WTC11 (cell line): ENCODE data around the gene WSB1.

Source experiments
- ATF1 ChIP-seq: sonication (generic); formaldehyde crosslinking; IDR thresholded peaks from 2 replicates; pipeline ENCODE4 v1.8.1; 2023; ENCODE audit warnings: mild to moderate bottlenecking, moderate library complexity, missing genetic modification reagents
- CBFB ChIP-seq: sonication (generic); formaldehyde crosslinking; IDR thresholded peaks from 2 replicates; pipeline ENCODE4 v1.8.1; 2022; ENCODE audit warnings: mild to moderate bottlenecking, low read depth, missing genetic modification reagents
- CREB1 ChIP-seq: sonication (generic); formaldehyde crosslinking; IDR thresholded peaks from 2 replicates; pipeline ENCODE4 v1.8.0; 2023; ENCODE audit warnings: mild to moderate bottlenecking, missing genetic modification reagents
- CTCF ChIP-seq: fragments of 200-600 bp; IDR thresholded peaks from 2 replicates; pipeline ENCODE4 v1.8.0; 2022; ENCODE audit warnings: antibody characterized with exemption
- IRF2 ChIP-seq: sonication (generic); formaldehyde crosslinking; IDR thresholded peaks from 2 replicates; pipeline ENCODE4 v1.8.0; 2022; ENCODE audit warnings: low read depth, missing genetic modification reagents, borderline replicate concordance
- KAT7 ChIP-seq: sonication (generic); formaldehyde crosslinking; IDR thresholded peaks from 2 replicates; pipeline ENCODE4 v1.8.1; 2023; ENCODE audit warnings: missing genetic modification reagents, mild to moderate bottlenecking, borderline replicate concordance
- TEAD1 ChIP-seq: sonication (generic); formaldehyde crosslinking; IDR thresholded peaks from 2 replicates; pipeline ENCODE4 v1.8.0; 2022; ENCODE audit warnings: mild to moderate bottlenecking, missing genetic modification reagents
- ZNF232 ChIP-seq: sonication (generic); formaldehyde crosslinking; IDR thresholded peaks from 2 replicates; pipeline ENCODE4 v1.8.0; 2022; ENCODE audit warnings: mild to moderate bottlenecking, missing genetic modification reagents
- TF ChIP-seq, protein P1 (sequence below): sonication (generic); formaldehyde crosslinking; IDR thresholded peaks from 2 replicates; pipeline ENCODE4 v1.8.0; 2022; ENCODE audit warnings: mild to moderate bottlenecking, missing genetic modification reagents
- TF ChIP-seq, protein P2 (sequence below): sonication (generic); formaldehyde crosslinking; IDR thresholded peaks from 2 replicates; pipeline ENCODE4 v1.8.1; 2023; ENCODE audit warnings: mild to moderate bottlenecking, moderate library complexity, missing genetic modification reagents
- TF ChIP-seq, protein P3 (sequence below): sonication (generic); formaldehyde crosslinking; IDR thresholded peaks from 2 replicates; pipeline ENCODE4 v1.8.0; 2022; ENCODE audit warnings: mild to moderate bottlenecking, missing genetic modification reagents

GRCh38 chr17:27289856-27290255 lies 4.1 kb upstream of the WSB1 start:
- TF ChIP-seq KAT7 (CRISPR knock-in tag), result no peak
- TF ChIP-seq CTCF, result no peak
- no peak for TF ChIP-seq IRF2 (CRISPR knock-in tag)
- no peak for TF ChIP-seq CREB1 (CRISPR knock-in tag)
- TF ChIP-seq, protein P1, sequence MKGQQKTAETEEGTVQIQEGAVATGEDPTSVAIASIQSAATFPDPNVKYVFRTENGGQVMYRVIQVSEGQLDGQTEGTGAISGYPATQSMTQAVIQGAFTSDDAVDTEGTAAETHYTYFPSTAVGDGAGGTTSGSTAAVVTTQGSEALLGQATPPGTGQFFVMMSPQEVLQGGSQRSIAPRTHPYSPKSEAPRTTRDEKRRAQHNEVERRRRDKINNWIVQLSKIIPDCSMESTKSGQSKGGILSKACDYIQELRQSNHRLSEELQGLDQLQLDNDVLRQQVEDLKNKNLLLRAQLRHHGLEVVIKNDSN (CRISPR knock-in tag), result no peak
- TF ChIP-seq, protein P2, sequence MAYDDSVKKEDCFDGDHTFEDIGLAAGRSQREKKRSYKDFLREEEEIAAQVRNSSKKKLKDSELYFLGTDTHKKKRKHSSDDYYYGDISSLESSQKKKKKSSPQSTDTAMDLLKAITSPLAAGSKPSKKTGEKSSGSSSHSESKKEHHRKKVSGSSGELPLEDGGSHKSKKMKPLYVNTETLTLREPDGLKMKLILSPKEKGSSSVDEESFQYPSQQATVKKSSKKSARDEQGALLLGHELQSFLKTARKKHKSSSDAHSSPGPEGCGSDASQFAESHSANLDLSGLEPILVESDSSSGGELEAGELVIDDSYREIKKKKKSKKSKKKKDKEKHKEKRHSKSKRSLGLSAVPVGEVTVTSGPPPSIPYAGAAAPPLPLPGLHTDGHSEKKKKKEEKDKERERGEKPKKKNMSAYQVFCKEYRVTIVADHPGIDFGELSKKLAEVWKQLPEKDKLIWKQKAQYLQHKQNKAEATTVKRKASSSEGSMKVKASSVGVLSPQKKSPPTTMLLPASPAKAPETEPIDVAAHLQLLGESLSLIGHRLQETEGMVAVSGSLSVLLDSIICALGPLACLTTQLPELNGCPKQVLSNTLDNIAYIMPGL (CRISPR knock-in tag), result no peak
- TF ChIP-seq, protein P3, sequence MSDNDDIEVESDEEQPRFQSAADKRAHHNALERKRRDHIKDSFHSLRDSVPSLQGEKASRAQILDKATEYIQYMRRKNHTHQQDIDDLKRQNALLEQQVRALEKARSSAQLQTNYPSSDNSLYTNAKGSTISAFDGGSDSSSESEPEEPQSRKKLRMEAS (CRISPR knock-in tag), result no peak
- no peak for TF ChIP-seq ATF1
- no peak for TF ChIP-seq TEAD1 (CRISPR knock-in tag)
- TF ChIP-seq ZNF232 (CRISPR knock-in tag), result no peak
- TF ChIP-seq CBFB, result no peak
